ENCODE results near the gene MAML1. TPM values are rescaled to one million over a fixed set of nuclear protein-coding genes. Genes with fewer than 3 reads are reported as not detected.
A peak's percentile ranks its signal among the peaks of the same experiment; 100 is the strongest.

The MAML1 gene
- total RNA-seq, 6 experiments from 2014 or later = 6.2 to 8.8 (median 8.0) TPM

- Histone ChIP-seq H3K27me3 (no peaks in the 10 kb centered on the region), H3K4me3 (peak overlapping the region; percentile 15 to 100 (median 100)), H3K36me3 (peaks cover 0 to 11% (median 0%) of the 10 kb centered on the region in 4 donors), H3K27ac (peak overlapping the region; percentile 100), H3K9me3 (no peaks in the 10 kb centered on the region), H3K4me1 (peaks cover 0 to 53% (median 15%) of the 10 kb centered on the region in 4 donors)
- intact Hi-C loops (cut with DNase I) = no loop called here
- TF ChIP-seq, protein P1, sequence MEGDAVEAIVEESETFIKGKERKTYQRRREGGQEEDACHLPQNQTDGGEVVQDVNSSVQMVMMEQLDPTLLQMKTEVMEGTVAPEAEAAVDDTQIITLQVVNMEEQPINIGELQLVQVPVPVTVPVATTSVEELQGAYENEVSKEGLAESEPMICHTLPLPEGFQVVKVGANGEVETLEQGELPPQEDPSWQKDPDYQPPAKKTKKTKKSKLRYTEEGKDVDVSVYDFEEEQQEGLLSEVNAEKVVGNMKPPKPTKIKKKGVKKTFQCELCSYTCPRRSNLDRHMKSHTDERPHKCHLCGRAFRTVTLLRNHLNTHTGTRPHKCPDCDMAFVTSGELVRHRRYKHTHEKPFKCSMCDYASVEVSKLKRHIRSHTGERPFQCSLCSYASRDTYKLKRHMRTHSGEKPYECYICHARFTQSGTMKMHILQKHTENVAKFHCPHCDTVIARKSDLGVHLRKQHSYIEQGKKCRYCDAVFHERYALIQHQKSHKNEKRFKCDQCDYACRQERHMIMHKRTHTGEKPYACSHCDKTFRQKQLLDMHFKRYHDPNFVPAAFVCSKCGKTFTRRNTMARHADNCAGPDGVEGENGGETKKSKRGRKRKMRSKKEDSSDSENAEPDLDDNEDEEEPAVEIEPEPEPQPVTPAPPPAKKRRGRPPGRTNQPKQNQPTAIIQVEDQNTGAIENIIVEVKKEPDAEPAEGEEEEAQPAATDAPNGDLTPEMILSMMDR (IDR thresholded peaks at IDR 0.05) = no peak
- no peak for TF ChIP-seq POLR2A (IDR thresholded peaks at IDR 0.05)
- ATAC-seq (no peak), DNase-seq (no peak)
- 37% methylated on average over 6 of the region's 14 CpGs for WGBS (ENCODE audit: insufficient coverage, low coverage, low lambda C conversion rate, missing lambda C conversion rate)
These were observed 85.5 kb downstream of the MAML1 start for GRCh38 chr5:179817890-179818745.

DNA sequence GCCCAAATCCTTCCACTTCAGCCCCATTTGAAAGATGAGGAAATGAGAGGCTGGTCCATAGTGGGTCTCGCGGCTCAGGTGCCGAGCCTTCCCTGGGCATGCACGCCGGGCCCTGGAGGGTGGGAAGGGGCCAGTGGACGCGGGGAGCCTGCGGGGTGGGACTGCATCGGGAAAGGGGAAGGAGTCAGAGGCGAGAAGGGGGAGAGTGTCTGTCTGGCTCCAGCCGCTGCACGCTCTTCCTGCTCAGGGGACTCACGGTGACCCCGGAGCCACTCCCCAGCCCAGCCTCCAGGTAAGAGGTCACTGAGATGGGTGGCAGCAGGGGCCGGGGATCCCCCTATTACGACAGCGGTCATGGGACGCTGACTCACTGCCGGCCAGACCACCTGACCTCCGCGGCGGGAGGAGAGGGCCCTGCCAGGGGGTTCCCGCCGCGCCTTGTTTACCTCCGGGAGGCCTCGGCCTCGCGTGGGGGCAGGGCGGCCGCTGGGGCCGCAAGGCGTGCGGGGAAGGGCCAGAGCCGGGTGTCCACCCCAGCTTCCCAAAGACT is 86.2 kb downstream of the MAML1 start:
- ATAC-seq = peak; percentile 69 to 79 (median 73)
- intact Hi-C loops (cut with DNase I) = no loop called here
- H3K4me3 ChIP-seq = peak overlapping the region; percentile 97 to 100 (median 100)
- H3K27me3 ChIP-seq = no peaks in the 10 kb centered on the region
- WGBS (ENCODE audit: insufficient coverage, low coverage, low lambda C conversion rate, missing lambda C conversion rate) = 2% methylated on average over 7 of the region's 35 CpGs
- peak; percentile 98 for DNase-seq
- H3K27ac ChIP-seq = peak overlapping the region; percentile 100
- H3K36me3 ChIP-seq = peaks cover 0 to 18% (median 4%) of the 10 kb centered on the region in 4 donors
- peaks cover 0 to 55% (median 16%) of the 10 kb centered on the region in 4 donors for H3K4me1 ChIP-seq
- no peaks in the 10 kb centered on the region for H3K9me3 ChIP-seq
- TF ChIP-seq POLR2A (IDR thresholded peaks at IDR 0.05) = peak; percentile 52
- TF ChIP-seq, protein P1 (IDR thresholded peaks at IDR 0.05) = no peak

DNA sequence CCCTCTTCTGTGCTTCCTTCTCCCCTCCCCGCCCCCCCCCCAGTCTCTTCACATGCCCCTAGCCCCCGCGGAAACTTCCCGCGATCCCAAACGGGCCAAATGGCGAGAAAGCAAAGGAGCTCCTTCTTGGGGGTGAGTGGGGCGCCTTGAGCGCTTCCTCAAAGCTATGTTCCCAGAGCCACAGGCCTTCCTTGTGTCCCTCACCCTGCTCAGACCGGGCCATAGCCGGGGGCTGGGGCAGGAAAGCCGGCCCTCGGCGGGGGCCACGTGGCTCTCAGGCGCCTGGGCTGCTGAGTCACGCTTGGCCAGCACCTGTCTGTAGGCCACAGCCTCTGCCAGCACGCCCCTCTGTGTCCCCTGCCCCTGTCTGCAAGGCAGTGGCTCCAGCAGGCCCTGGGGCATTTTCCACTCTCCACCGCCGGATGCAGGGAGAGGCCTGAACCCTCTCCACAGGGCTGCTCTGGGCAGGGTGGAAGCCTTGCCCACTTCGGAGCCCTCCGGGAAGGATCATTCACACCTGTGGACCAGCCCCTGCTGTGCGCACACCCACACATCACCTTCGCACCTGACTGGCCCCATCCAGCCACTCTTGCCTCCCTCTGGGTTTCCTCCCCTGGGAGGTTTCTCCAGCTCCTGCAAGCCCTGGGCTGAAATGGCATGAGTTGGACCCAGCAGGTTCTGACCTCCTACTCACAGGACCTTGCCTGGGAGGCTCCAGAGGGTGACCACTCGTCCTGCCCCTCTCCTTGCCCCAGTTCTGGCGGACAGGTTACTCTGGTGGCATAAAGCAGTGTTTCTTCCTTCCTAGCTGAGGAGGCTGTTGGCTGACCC is 86.9 kb downstream of the MAML1 start:
- Histone ChIP-seq H3K27me3 (no peaks in the 10 kb centered on the region), H3K4me3 (peak overlapping the region; percentile 97 to 100 (median 100)), H3K9me3 (no peaks in the 10 kb centered on the region), H3K36me3 (peaks cover 0 to 24% (median 10%) of the 10 kb centered on the region in 4 donors), H3K4me1 (peaks cover 0 to 59% (median 19%) of the 10 kb centered on the region in 4 donors), H3K27ac (peak overlapping the region; percentile 100)
- intact Hi-C loops (cut with DNase I) = no loop called here
- peak; percentile 80 to 87 (median 85) for DNase-seq
- peak; percentile 8 for TF ChIP-seq POLR2A (IDR thresholded peaks at IDR 0.05)
- TF ChIP-seq, protein P1 (IDR thresholded peaks at IDR 0.05) = no peak
- peak; percentile 32 to 51 (median 46) for ATAC-seq
- WGBS (ENCODE audit: insufficient coverage, low coverage, low lambda C conversion rate, missing lambda C conversion rate) = 5% methylated on average over 10 of the region's 26 CpGs

DNA sequence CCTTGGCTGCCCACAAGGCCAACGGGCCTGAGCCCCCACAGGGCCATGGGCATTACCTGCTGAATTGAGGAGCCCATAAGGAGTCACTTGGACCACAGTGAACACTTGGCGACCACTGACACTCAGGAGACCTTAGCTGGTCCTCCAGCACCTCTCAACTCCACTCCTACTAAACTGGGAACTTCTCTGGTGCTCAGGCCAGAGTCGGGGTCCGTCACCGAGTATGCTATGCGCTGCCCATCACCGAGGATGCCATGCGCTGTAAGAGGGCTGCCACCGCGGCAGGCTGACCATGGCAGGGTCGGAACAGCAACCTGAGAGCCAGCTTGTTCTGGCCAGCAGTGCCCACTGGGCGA is 87.5 kb downstream of the MAML1 start:
- Histone ChIP-seq H3K9me3 (no peaks in the 10 kb centered on the region), H3K36me3 (peaks cover 0 to 30% (median 15%) of the 10 kb centered on the region in 4 donors), H3K4me3 (peak overlapping the region; percentile 97 to 100 (median 100)), H3K4me1 (peaks cover 0 to 65% (median 22%) of the 10 kb centered on the region in 4 donors), H3K27ac (peak overlapping the region; percentile 100), H3K27me3 (no peaks in the 10 kb centered on the region)
- TF ChIP-seq POLR2A (IDR thresholded peaks at IDR 0.05) = no peak
- TF ChIP-seq, protein P1 (IDR thresholded peaks at IDR 0.05) = no peak
- WGBS (ENCODE audit: insufficient coverage, low coverage, low lambda C conversion rate, missing lambda C conversion rate) = 15% methylated on average over 8 of the region's 12 CpGs
- DNase-seq (no peak), ATAC-seq (peak in 2 of 4 donors; percentile 0)
- intact Hi-C loops (cut with DNase I) = no loop called here

Data from right lobe of liver (tissue), 6 donors.